Measurements from ENCODE around the gene KCNG2.

KCNG2 gene

GRCh38 chr18:79856119-79857007, 58.6 kb downstream of the KCNG2 start:
- Histone ChIP-seq H2AK5ac (ENCODE audit: low read length) (no peak overlapping the region), H2BK120ac (ENCODE audit: insufficient read depth, low read length, poor library complexity) (no peak overlapping the region), H3K27me3 (ENCODE audit: insufficient read depth, low read length) (no peaks in the 10 kb centered on the region), H2BK5ac (ENCODE audit: low read depth, low read length, poor library complexity) (no peak overlapping the region), H3K4me2 (ENCODE audit: low read length) (no peak overlapping the region), H3K4me1 (ENCODE audit: control insufficient read depth in 1 of 2, insufficient read depth in 2 of 2, low read length in 2 of 2) (peaks cover 7 to 8% of the 10 kb centered on the region in 2 experiments), H3K4ac (ENCODE audit: low read depth, low read length) (no peak overlapping the region), H2BK12ac (ENCODE audit: low read length) (no peak overlapping the region), H3K4me3 (ENCODE audit: low read depth, low read length) (no peak overlapping the region), H3K23ac (ENCODE audit: low read length) (no peak overlapping the region), H3K14ac (ENCODE audit: low read length) (no peak overlapping the region), H3K36me3 (ENCODE audit: control insufficient read depth in 1 of 2, insufficient read depth in 2 of 2, low read length in 2 of 2) (no peaks in the 10 kb centered on the region), H2AFZ (ENCODE audit: insufficient read depth, low read length, poor library complexity) (no peak overlapping the region), H4K8ac (ENCODE audit: low read depth, low read length) (no peak overlapping the region), H3K79me2 (ENCODE audit: control insufficient read depth, insufficient read depth, low read length, poor library complexity) (no peaks in the 10 kb centered on the region), H3K79me1 (ENCODE audit: low read length) (no peaks in the 10 kb centered on the region), H3K18ac (ENCODE audit: low read length) (no peak overlapping the region), H4K91ac (ENCODE audit: low read depth, low read length) (no peak overlapping the region), H3K27ac (ENCODE audit: low read depth, low read length) (no peak overlapping the region), H4K12ac (ENCODE audit: low read depth, low read length) (no peak overlapping the region), H3K9me3 (ENCODE audit: insufficient read depth, low read depth, low read length) (no peaks in the 10 kb centered on the region), H3K9ac (ENCODE audit: low read length) (no peak overlapping the region)
- no peak for DNase-seq
- WGBS (ENCODE audit: extremely low coverage, insufficient coverage, insufficient read length): no CpG with 5 or more reads among the region's 26 CpGs

DNA sequence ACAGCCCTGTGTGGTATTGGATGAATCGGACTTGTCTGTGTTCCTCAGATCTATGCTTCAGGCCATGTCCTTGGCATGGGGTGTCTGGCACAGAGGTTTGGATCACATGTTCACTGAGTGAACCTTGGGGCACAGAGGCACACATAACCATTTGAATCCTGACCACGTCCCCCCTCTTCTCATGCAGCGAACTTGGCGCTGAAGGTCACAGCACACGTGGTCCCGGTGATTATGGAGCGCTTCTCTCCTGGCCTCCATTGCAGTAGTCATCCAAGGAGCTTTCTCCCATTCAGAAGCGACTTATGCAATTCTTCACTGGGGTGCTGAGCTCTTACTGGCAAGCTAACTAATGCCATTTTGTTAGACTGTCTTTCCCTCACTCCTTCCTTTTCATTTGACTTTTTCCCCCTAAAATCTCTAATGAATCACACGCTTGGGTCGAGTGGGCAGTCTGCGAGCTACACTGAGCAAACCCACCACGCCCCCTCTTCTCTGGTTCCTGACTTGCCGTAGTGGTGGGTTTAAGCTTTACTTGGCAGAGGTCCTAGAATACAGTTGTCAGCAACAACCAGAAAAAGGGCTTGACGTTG, 59.4 kb downstream of the KCNG2 start:
- Histone ChIP-seq H3K4me2 (ENCODE audit: low read length) (no peak overlapping the region), H3K79me2 (ENCODE audit: control insufficient read depth, insufficient read depth, low read length, poor library complexity) (no peaks in the 10 kb centered on the region), H3K23ac (ENCODE audit: low read length) (no peak overlapping the region), H3K18ac (ENCODE audit: low read length) (no peak overlapping the region), H2BK12ac (ENCODE audit: low read length) (no peak overlapping the region), H3K9me3 (ENCODE audit: insufficient read depth, low read depth, low read length) (no peaks in the 10 kb centered on the region), H2AFZ (ENCODE audit: insufficient read depth, low read length, poor library complexity) (no peak overlapping the region), H2BK120ac (ENCODE audit: insufficient read depth, low read length, poor library complexity) (no peak overlapping the region), H4K91ac (ENCODE audit: low read depth, low read length) (no peak overlapping the region), H3K4ac (ENCODE audit: low read depth, low read length) (no peak overlapping the region), H3K27me3 (ENCODE audit: insufficient read depth, low read length) (no peaks in the 10 kb centered on the region), H3K36me3 (ENCODE audit: control insufficient read depth in 1 of 2, insufficient read depth in 2 of 2, low read length in 2 of 2) (no peaks in the 10 kb centered on the region), H4K8ac (ENCODE audit: low read depth, low read length) (no peak overlapping the region), H3K4me3 (ENCODE audit: low read depth, low read length) (no peak overlapping the region), H4K12ac (ENCODE audit: low read depth, low read length) (no peak overlapping the region), H3K14ac (ENCODE audit: low read length) (no peak overlapping the region), H2AK5ac (ENCODE audit: low read length) (no peak overlapping the region), H3K4me1 (ENCODE audit: control insufficient read depth in 1 of 2, insufficient read depth in 2 of 2, low read length in 2 of 2) (peaks cover 7 to 8% of the 10 kb centered on the region in 2 experiments), H3K79me1 (ENCODE audit: low read length) (no peaks in the 10 kb centered on the region), H3K9ac (ENCODE audit: low read length) (no peak overlapping the region), H2BK5ac (ENCODE audit: low read depth, low read length, poor library complexity) (no peak overlapping the region), H3K27ac (ENCODE audit: low read depth, low read length) (no peak overlapping the region)
- WGBS (ENCODE audit: extremely low coverage, insufficient coverage, insufficient read length): no CpG with 5 or more reads among the region's 14 CpGs
- no peak for DNase-seq

GRCh38 chr18:79859314-79859713, 61.6 kb downstream of the KCNG2 start:
- no peaks in the 10 kb centered on the region for H3K27me3 ChIP-seq (ENCODE audit: insufficient read depth, low read length)
- no peak overlapping the region for H4K91ac ChIP-seq (ENCODE audit: low read depth, low read length)
- H3K9me3 ChIP-seq (ENCODE audit: insufficient read depth, low read depth, low read length): peaks cover 4% of the 10 kb centered on the region
- H2BK5ac ChIP-seq (ENCODE audit: low read depth, low read length, poor library complexity): no peak overlapping the region
- H3K27ac ChIP-seq (ENCODE audit: low read depth, low read length): no peak overlapping the region
- no peak overlapping the region for H2AK5ac ChIP-seq (ENCODE audit: low read length)
- H3K4ac ChIP-seq (ENCODE audit: low read depth, low read length): no peak overlapping the region
- no peak overlapping the region for H2AFZ ChIP-seq (ENCODE audit: insufficient read depth, low read length, poor library complexity)
- no peak for DNase-seq
- no CpG with 5 or more reads among the region's 7 CpGs for WGBS (ENCODE audit: extremely low coverage, insufficient coverage, insufficient read length)
- H3K4me3 ChIP-seq (ENCODE audit: low read depth, low read length): no peak overlapping the region
- no peak overlapping the region for H2BK120ac ChIP-seq (ENCODE audit: insufficient read depth, low read length, poor library complexity)
- H2BK12ac ChIP-seq (ENCODE audit: low read length): no peak overlapping the region
- H3K9ac ChIP-seq (ENCODE audit: low read length): no peak overlapping the region
- H4K12ac ChIP-seq (ENCODE audit: low read depth, low read length): no peak overlapping the region
- H3K18ac ChIP-seq (ENCODE audit: low read length): no peak overlapping the region
- no peak overlapping the region for H3K14ac ChIP-seq (ENCODE audit: low read length)
- H3K23ac ChIP-seq (ENCODE audit: low read length): no peak overlapping the region
- H3K79me1 ChIP-seq (ENCODE audit: low read length): no peaks in the 10 kb centered on the region
- peaks cover 7 to 8% of the 10 kb centered on the region in 2 experiments for H3K4me1 ChIP-seq (ENCODE audit: control insufficient read depth in 1 of 2, insufficient read depth in 2 of 2, low read length in 2 of 2)
- no peaks in the 10 kb centered on the region for H3K79me2 ChIP-seq (ENCODE audit: control insufficient read depth, insufficient read depth, low read length, poor library complexity)
- H3K36me3 ChIP-seq (ENCODE audit: control insufficient read depth in 1 of 2, insufficient read depth in 2 of 2, low read length in 2 of 2): no peaks in the 10 kb centered on the region
- H4K8ac ChIP-seq (ENCODE audit: low read depth, low read length): no peak overlapping the region
- no peak overlapping the region for H3K4me2 ChIP-seq (ENCODE audit: low read length)

DNA sequence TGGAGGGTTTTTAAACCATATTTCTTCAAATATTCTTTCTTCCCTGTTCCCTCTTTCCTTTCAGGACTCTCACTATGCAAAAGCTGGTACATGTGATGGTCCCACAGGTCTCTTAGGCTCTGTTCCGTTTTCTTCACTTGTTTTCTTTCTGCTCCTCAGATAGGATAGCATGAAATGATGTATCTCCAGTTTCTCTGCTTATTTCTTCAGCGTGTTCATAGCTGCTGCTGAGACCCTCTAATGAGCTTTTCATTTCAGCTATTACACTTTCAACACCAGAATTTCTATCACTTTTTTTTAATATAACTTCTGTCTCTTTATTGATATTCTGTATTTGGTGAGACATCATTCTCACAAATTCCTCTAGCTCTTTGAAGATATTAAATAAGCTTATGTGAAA, 63.9 kb downstream of the KCNG2 start:
- H2BK12ac ChIP-seq (ENCODE audit: low read length): no peak overlapping the region
- H4K12ac ChIP-seq (ENCODE audit: low read depth, low read length): no peak overlapping the region
- H3K79me2 ChIP-seq (ENCODE audit: control insufficient read depth, insufficient read depth, low read length, poor library complexity): no peaks in the 10 kb centered on the region
- DNase-seq: no peak
- H3K27me3 ChIP-seq (ENCODE audit: insufficient read depth, low read length): no peaks in the 10 kb centered on the region
- no peaks in the 10 kb centered on the region for H3K79me1 ChIP-seq (ENCODE audit: low read length)
- no peak overlapping the region for H2BK120ac ChIP-seq (ENCODE audit: insufficient read depth, low read length, poor library complexity)
- H2BK5ac ChIP-seq (ENCODE audit: low read depth, low read length, poor library complexity): no peak overlapping the region
- no peak overlapping the region for H3K23ac ChIP-seq (ENCODE audit: low read length)
- H3K18ac ChIP-seq (ENCODE audit: low read length): no peak overlapping the region
- H3K9me3 ChIP-seq (ENCODE audit: insufficient read depth, low read depth, low read length): peaks cover 4% of the 10 kb centered on the region
- H3K4me1 ChIP-seq (ENCODE audit: control insufficient read depth in 1 of 2, insufficient read depth in 2 of 2, low read length in 2 of 2): no peaks in the 10 kb centered on the region
- no peak overlapping the region for H3K4ac ChIP-seq (ENCODE audit: low read depth, low read length)
- WGBS (ENCODE audit: extremely low coverage, insufficient coverage, insufficient read length): no CpG with 5 or more reads among the region's 2 CpGs
- H4K91ac ChIP-seq (ENCODE audit: low read depth, low read length): no peak overlapping the region
- H3K27ac ChIP-seq (ENCODE audit: low read depth, low read length): no peak overlapping the region
- H3K14ac ChIP-seq (ENCODE audit: low read length): no peak overlapping the region
- no peak overlapping the region for H2AFZ ChIP-seq (ENCODE audit: insufficient read depth, low read length, poor library complexity)
- H3K4me2 ChIP-seq (ENCODE audit: low read length): no peak overlapping the region
- no peak overlapping the region for H3K4me3 ChIP-seq (ENCODE audit: low read depth, low read length)
- H3K9ac ChIP-seq (ENCODE audit: low read length): no peak overlapping the region
- H4K8ac ChIP-seq (ENCODE audit: low read depth, low read length): no peak overlapping the region
- H2AK5ac ChIP-seq (ENCODE audit: low read length): no peak overlapping the region
- no peaks in the 10 kb centered on the region for H3K36me3 ChIP-seq (ENCODE audit: control insufficient read depth in 1 of 2, insufficient read depth in 2 of 2, low read length in 2 of 2)

Data from trophoblast cell (in vitro differentiated cells and primary cell).